Measurements from ENCODE around the gene RHBDL2.
"Not testable (repeated sequence)": the region's sequence is repeated elsewhere in the genome, so short reads cannot be mapped to it uniquely, and the experiment has no call there.

RHBDL2 gene

DNA sequence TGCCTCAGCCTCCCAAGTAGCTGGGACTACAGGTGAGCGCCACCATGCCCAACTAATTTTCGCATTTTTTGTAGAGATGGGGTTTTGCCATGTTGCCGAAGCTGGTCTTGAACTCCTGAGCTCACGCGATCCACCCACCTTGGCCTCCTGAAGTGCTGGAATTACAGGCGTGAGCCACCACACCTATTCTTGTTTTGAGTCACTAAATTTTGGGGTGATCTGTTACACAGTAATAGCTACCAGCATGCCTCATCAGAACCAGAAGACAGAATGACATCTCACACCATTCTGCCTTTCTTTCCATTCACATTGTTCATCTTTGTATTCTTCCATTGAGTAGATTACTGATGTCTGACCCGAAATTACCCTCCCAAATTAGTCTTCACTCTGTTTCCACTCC is 9.1 kb downstream of the RHBDL2 start:
- DNase-seq (ENCODE audit: low read depth in 2 of 2), result no peak

DNA sequence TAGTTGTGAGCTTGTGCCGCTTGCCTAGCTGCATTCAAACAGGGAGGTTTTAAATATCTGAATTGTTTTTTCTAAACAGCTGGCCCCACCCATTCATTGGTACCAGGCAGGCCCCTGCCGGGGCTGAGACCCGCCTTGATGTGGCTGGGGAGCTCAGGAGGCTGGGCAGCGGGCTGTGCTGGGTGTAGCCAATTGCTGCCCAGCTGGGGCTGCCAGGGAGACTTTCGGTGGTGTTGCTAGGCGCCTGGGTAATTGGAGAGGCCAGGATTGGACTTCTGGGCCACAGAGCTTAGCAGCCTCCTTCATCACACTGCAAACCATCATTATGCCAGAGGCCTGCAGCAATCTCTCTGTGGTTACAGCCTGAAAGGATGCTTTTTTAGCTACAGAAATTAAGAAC is 12.2 kb downstream of the RHBDL2 start:
- DNase-seq (ENCODE audit: low read depth in 2 of 2), result no peak

DNA sequence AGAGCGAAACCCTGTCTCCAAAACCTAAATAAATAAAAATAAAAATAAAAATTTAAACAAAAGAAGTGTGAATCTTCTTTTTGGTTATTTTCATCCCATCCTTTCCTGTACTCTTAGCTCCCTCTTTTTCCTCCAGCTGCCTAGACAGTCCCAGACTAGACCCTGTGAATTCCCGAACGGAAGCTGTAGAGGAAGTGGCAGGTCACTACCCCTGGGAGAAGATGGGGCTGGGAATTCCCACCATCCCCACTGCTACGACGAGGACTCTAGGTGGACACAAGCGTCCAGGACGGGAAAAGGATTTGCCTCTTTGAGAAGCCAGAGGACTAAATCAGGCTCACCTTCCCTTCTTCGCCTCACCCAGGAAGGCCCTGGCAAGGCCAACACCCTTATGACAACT is 12.6 kb downstream of the RHBDL2 start:
- no peak for DNase-seq (ENCODE audit: low read depth in 2 of 2)

DNA sequence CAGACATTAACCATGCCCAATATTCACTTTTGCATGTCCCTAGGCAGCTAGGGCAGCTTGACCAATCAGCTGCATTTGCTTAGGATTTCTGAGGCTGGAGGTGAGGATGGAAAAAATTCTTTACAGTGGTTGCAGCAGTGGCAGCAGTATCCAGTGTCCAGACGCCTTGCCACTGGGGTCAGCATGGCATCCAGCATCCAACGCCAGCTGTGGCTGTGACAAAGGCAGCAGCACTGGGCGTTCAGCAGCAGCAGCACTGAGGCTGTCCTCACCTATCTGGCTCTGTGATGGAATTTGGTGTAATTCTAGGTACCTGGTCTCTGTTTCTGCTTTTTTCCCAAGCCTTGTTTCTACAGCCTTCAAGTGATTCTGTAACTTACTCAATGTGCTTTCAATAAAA is 15.5 kb downstream of the RHBDL2 start:
- DNase-seq (ENCODE audit: low read depth in 2 of 2), result no peak

DNA sequence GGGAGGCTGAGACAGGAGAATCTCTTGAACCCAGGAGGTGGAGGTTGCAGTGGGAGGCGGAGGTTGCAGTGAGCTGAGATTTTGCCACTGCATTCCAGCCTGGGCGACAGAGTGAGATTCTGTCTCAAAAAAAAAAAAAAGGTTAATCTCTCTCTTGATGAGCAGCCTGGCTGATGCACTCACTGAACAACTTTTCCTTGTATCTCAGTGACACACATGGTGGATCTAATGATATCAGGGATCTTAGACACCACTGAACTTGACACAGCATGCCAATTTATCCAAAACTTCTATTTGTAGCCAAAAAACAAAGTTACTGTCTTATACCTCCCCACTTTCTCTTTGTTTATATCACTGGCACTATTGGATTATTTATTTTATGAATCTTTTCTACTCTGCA is 16.2 kb downstream of the RHBDL2 start:
- DNase-seq (ENCODE audit: low read depth in 2 of 2), result no peak

DNA sequence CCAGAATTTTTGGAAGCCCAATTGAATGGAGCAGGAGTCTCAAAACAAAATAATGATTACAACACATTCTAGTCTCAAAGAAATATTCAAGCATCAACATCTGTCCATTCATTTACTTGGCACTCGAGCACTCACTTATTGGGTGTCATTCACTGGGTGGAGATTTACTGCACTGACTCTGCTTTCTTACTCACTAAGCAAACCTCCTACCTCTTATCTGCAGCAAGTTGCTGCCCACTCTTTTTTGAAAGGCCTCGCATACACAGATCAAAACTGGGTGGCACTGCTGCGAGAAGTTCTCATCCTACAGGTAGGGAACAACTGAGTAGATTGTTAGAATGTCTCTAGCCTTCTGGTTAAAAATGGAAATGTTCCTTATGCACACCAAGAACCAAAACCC is 18.0 kb downstream of the RHBDL2 start:
- DNase-seq (ENCODE audit: low read depth in 2 of 2), result no peak

DNA sequence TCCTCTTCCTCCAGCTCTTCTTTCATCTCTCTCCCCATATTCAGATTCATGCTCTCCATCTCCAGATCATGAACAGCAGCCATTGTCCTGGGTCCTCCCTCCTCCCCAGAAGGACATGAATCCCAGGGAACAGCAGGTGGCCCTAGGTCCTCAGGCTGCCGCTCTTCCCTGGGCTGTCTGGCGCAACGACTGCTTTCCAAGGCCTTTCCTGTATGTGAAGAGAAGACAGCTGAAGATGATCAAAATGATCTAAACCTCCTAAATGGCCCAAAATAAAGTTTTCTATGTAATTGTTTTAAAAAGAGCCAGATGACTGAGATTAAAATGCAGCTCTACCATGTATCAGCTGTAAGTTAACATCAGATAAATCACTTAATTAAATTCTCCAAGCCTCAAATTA is 22.5 kb downstream of the RHBDL2 start:
- no peak for DNase-seq (ENCODE audit: low read depth in 2 of 2)

DNA sequence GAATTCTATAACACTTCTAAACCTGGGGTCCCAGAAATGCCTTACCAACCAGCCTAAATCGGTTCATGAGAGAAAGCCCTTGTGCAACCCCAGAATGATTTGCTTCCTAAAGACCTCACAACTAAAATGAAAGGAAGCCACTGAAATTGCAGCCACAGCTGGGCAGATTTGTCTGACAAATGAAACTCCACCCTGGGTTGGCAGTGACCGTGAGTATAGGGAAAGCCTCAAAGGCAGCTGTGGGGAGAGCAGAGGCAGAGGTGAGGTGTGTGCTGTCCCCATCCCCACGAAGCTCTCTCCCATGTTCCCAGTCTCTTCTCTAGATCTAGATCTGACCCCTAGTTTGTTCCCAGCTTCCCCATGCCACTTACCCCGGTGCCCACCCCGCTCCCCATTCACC is 23.1 kb downstream of the RHBDL2 start:
- DNase-seq (ENCODE audit: low read depth in 2 of 2), result no peak

DNA sequence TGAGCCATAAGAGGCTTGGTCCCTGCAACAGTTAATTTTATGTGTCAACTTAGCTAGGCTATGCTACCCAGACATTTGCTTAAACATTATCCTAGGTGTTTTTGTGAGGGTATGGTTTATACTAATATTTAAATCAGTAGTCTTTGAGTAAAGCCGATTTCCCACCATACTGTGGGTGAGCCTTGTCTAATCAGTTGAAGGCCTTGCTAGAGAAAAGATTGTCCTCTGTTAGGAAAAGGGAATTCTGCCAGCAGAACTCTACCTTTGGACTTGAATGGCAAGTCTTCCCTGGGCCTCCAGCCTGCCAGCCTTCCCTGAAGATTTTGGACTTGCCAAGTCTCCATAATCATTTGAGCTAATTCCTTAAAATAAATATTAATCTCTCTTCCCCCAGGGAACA is 23.9 kb downstream of the RHBDL2 start:
- DNase-seq (ENCODE audit: low read depth in 2 of 2), result no peak

DNA sequence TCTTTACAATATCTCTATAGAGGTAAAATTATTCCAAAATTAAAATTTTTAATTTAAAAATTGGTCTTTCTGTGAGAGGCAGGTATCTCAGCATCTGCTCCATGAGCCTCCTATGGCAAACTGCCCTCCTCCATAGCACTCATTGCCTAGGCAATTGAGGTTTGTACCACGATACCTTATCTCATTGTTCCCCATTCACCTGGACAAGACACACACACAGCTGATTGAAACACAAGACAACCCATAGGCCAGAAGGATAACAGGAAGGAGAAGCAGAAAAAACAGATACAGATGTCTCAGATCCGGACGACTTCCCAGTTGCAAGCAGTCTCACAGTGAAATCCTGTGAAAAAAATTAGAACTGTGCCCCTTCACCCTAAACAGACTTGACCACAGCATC is 24.3 kb downstream of the RHBDL2 start:
- no peak for DNase-seq (ENCODE audit: low read depth in 2 of 2)

DNA sequence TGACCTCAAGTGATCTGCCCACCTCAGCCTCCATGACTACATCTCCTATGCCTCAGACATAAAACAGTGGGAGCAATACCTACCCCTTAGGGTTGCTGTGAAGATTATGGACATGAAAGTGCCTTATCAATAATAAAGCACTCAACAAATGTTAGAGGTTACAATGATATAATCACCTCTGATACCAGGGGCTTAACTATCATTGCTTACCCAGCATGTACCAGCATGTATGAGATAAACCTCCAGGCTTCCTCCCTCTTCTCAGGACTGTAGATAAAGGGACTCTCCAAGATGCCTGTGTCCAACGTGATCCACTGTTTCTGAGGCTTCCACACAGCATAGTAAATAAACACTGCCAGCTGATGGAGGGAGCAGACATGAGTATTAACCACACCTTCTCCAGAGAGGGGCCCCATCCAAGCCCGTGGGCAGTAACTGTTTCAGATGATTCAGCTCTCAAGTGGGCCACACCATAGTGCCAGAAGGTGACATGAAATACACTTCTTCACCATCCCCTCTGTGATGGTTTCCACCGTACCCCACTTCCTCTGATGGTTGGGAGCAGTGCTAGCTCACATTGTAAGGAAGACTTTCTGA is 26.2 kb downstream of the RHBDL2 start:
- no peak for DNase-seq (ENCODE audit: low read depth in 2 of 2)

DNA sequence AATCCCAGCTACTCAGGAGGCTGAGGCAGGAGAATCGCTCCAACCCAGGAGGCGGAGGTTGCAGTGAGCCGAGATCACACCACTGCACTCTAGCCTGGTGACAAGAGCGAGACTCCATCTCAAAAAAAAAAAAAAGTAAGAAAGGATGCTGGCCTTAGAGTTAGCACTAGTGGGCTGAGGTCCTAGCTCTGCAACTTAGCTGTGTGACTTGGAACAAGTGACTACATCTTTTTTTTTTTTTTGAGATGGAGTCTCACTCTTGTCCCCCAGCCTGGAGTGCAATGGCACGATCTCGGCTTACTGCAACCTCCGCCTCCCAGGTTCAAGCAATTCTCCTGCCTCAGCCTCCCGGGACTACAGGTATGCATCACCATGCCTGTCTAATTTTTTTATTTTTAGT is 26.7 kb downstream of the RHBDL2 start:
- DNase-seq (ENCODE audit: low read depth in 2 of 2), result not testable (repeated sequence)

DNA sequence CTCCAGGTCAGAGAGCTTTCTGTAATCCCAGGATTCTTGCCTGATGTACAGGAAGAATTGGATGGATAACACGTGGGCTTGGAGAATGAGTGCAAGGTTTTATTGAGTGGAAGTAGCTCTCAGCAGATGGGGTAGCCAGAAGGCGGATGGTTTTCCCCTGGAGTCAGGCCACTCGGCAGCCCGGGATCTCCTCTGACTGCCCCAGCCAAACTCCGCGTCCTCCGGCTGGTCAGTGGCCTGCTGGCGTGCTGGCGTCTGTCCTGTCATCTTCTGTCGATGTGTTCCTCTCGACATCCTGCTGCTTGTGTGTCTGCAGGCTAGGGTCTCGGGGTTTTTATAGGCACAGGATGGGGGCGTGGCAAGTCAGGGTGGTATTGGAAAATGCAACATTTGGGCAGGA is 32.8 kb downstream of the RHBDL2 start:
- DNase-seq (ENCODE audit: low read depth in 2 of 2), result no peak

DNA sequence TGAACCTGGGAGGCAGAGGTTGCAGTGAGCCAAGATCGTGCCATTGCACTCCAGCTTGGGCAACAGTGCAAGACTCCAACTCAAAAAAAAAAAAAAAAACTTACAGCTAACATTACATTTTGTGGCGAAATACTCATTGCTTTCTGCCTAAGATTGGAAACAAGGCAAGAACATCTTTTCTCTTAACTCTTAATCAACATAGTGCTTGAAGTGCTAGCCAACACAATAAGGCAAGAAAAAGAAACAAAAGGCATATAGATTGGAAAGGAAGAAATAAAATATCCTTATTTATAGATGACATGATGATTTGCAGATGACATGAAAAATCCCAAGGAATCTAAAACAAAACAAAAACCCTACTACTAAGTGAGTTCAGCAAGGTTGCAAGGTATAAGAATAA is 35.6 kb downstream of the RHBDL2 start:
- no peak for DNase-seq (ENCODE audit: low read depth in 2 of 2)

DNA sequence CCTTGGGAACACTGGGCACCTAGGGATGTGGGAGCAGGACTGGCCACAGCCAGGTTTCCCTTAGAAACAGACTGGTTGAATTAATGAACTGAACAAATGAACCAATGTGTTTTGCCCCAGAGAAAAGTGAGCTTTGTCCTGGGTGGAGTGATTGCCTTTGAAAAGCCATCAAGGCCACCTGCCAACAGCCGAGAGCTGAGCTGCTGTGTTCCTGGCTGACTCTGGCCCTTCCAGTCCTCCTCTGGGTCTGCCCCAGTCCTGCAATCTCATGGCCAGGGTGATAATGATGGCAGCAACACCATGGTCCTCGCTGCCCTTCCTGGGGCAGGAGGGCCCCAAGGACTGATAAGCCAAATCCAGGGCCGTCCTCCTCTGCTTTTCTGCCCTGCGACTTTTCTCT is 42.1 kb downstream of the RHBDL2 start:
- no peak for DNase-seq (ENCODE audit: low read depth in 2 of 2)

DNA sequence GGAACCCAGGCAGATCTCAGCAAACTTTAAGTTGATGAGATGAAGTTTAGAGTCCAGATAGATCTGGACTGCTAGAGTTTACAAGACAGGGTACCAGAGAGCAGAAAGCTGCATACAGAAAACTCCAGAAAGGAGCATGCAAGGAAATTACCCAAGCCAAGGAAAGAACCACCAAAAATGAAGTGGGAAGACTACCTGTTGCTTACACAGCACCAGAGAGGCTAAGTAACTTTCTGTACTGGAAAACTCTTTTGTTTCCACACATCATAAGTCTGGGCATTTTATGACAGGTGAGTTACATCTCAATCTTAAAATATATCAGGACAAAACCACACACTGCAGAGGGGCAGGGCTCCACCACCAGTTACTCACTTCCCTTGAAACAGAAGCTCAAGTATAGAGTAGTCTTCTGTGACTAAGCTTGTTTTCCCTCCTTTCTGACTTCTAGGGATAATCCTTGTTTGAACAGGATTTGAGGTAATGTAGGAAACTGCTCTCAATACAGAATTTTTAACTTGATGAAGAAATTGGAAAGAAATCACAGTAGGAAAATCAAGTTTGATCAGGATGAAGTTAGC is 42.9 kb downstream of the RHBDL2 start:
- DNase-seq (ENCODE audit: low read depth in 2 of 2), result no peak

DNA sequence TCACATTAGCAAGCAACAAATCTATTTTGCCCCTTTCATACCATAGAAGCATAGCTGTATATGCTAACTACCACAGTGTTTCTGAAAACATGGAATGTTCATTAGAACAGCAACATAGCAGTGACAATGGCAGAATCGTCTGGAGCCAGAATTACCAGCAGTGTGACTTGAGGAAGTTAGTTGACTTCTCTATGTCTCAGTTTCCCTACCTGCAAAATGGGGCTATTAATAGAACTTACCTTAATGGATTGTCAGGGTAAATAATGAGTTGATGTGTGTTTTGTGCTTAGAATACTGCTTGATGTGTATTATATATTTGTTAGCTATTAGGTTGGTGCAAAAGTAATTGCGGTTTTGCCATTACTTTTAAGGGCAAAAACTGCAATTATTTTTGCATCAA is 45.5 kb downstream of the RHBDL2 start:
- no peak for DNase-seq (ENCODE audit: low read depth in 2 of 2)

DNA sequence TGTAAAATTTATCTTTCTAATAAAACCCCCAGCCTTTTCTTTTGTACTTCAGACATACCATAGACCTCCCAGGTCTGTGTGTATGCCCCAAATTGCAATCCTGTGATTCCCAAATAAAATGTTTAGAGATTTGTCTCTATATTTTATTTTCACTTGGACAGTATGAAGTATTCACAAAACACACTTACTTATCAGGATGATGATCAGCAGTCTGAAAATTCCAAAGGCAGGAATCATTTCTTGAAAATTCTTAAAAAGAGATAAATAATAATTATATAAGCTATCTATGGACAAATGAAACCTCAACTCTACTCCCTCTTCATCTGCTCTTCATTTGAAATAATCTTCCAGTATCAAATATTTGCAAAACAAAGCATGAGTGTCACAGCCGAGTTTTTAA is 48.7 kb downstream of the RHBDL2 start:
- no peak for DNase-seq (ENCODE audit: low read depth in 2 of 2)

DNA sequence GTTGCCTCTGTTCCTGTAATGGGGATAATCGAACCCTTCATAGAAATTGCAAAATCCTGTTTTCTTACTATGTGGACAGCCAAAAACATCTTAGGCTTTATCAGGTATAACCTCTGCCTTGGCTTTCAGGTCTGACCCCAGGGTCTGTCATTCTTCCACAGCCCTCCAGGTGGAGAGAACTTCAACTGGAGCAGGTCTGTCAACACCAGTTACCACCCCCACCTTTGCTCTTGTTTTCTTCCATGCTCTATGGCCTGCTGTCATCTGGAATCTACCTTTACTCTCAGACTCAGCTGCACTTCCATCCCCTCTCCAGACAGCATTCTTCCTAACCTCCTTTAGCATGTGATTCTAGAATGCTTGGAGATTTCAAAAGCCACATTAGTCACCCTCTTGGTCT is 49.9 kb downstream of the RHBDL2 start:
- DNase-seq (ENCODE audit: low read depth in 2 of 2), result no peak

DNA sequence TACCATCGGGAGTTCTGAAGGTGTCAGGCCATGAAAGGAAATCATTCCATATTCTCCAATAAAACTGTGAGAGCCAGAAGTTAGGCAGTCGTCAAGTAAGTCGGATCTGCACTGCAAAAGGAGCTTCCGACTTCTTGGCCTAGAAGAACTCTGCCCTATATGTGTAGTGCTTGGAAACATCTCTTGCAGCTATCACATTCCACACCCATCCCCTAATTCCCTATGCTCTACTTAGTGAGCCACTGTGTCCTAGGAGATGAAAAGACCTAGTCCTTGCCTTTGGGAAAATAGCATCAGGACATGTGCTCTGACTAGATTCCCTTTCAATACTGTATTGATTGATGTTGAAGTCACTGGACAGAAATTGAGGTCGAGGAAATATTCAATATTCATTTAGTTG is 52.0 kb downstream of the RHBDL2 start:
- no peak for DNase-seq (ENCODE audit: low read depth in 2 of 2)

DNA sequence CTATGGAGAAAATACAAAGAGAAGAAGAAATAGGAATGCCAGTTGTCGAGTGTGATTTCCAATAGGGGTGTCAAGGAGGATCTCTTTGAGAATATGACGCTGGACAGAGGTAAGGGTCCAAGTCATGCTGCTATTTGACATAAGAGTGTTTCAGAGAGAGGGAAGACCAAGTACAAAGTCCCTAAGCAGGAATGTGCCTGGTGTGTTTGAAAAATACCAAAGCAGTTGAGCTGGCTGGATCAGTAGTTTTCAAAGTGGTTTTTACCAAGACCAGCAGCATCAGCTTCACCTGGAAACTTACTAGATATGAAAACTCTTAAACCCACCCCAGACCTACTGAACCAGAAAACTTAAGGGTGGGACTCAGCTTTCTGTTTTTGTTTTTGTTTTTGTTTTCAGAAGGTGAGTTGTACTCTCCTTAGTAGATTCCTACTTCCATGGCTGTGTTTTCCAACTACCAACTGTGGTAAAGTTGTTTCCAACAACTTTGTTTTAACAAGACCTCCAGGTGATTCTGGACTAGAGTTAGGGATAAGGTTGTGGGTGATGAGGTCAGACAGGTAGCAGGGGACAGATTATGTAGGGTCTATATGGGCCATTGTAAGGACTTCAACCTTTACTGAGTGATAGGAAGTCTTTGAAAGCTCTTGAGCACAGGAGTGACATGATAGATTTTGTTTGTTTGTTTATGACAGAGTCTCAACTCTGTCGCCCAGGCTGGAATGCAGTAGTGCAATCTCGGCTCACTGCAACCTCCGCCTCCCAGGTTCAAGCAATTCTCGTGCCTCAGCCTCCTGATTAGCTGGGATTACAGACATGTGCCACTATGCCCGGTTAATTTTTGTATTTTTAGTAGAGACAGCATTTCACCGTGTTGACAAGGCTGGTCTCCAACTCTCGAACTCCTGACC is 53.0 kb downstream of the RHBDL2 start:
- no peak for DNase-seq (ENCODE audit: low read depth in 2 of 2)

DNA sequence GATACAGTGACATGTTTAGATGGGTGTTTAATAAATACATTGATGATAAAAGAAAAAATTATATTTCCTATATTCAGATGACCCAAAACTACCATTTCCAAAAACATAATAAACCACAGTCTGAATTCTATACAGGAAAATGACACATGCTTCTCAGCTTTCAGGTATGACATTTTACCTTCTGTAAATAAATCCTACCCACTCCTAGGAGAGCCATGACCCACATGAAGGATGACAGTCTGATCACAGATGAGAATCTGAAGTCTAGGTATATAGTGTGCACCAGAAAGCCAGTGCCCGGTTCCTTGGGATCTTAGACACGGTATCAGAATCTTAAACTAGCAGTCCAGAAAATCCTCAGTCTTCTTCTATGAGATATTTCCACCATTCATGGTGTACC is 56.5 kb downstream of the RHBDL2 start:
- DNase-seq (ENCODE audit: low read depth in 2 of 2), result no peak

DNA sequence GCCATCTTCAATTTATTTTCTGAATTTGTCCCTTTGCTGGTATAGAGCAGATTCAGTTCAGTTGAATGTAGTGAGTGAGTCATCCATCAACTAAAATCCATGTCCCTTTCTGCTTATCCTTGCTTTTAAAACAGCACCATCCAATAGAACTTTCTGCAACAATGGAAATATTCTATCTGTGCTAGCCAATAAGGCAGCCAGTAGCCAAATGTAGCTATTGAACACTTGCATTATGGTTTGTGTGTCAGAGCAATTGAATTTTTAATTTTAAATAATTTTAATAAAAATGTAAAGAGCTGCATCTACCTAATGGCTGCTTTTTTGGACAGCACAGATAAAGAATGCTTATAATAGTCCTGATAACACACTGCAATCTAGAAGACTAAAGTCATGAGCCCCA is 60.1 kb downstream of the RHBDL2 start, which contains the start of gene GJA9:
Gene GJA9 (minus strand): TSS at position 101 of the 400 bp plus-strand sequence. CDS start 5,489 bp downstream, outside the sequence.
- no peak for DNase-seq (ENCODE audit: low read depth in 2 of 2)
